ENCODE measurements around the gene C6orf132. TPM values are rescaled to one million over a fixed set of nuclear protein-coding genes. Genes with fewer than 3 reads are reported as not detected.

Gene C6orf132
- total and polyA plus RNA-seq, 2 of the 8 experiments (the other 6 are each of a cell fraction or from before 2014, with no cell fraction given): 31.5 to 64.0 TPM

DNA sequence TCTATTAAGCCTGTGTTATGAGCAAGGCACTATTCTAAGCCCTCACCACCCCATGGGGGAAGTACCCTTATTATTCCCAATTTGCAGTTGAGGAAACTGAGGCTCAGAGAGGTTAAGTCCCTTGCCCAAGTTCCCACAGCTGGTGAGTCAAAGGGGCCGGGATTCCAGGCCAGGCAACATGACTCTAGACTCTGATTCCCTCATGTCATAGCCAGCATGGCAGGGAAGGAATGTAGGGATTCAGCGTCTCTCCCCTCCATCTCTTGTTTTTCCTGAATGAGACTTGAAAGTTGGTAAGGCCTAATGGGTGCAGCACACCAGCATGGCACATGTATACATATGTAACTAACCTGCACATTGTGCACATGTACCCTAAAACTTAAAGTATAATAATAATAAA, 6.7 kb downstream of the C6orf132 start:
- 0 out of 2 replicates have a peak overlapping the region, but pooled peaks have one; percentile 51 for H2BK20ac ChIP-seq (ENCODE audit: low read length)
- H2BK15ac ChIP-seq (ENCODE audit: low read length): no peak overlapping the region
- peak overlapping the region in 1 of 2 experiments; percentile 84; a peak in 2 of 4 replicates for H3K4me2 ChIP-seq (ENCODE audit: insufficient read depth in 1 of 2, low read depth in 2 of 2, low read length in 2 of 2)
- H3K27ac ChIP-seq (ENCODE audit: low read depth, low read length): no peak overlapping the region
- H3K56ac ChIP-seq (replicated peaks; ENCODE audit: insufficient read length, low read depth, low read length): no peak overlapping the region
- peak overlapping the region; percentile 1; the same call in 1 of the 2 replicates for H2BK12ac ChIP-seq (ENCODE audit: low read depth, low read length)
- no peak overlapping the region for H2BK120ac ChIP-seq (replicated peaks; ENCODE audit: low read depth, low read length)
- FAIRE-seq (no peak), DNase-seq (ENCODE audit: low read depth in 1 of 2, low spot score in 2 of 2) (no peak)
- H3K18ac ChIP-seq (ENCODE audit: extremely low read depth, low read length): peak overlapping the region; percentile 81; the same call in 1 of the 2 replicates
- H2AK5ac ChIP-seq (ENCODE audit: low read depth, low read length): no peak overlapping the region
- peaks cover 12 to 21% of the 10 kb centered on the region in 2 experiments for H4K20me1 ChIP-seq (replicated peaks in 1 of 2; ENCODE audit: control insufficient read depth in 1 of 2, insufficient read depth in 2 of 2, low read length in 2 of 2)
- H3K79me2 ChIP-seq (ENCODE audit: control insufficient read depth in 1 of 2, insufficient read depth in 2 of 2, low read length in 2 of 2): peaks cover 4 to 63% of the 10 kb centered on the region in 2 experiments
- no peak overlapping the region for H3K14ac ChIP-seq (ENCODE audit: insufficient read length)
- no peak overlapping the region for H3K9ac ChIP-seq (replicated peaks in 1 of 4; ENCODE audit: extremely low read depth in 1 of 4, low read depth in 3 of 4, low read length in 3 of 4)
- ChIA-PET POLR2A (ENCODE audit: partially characterized antibody) (interaction anchor here (0.6 to 9.7 kb wide), 6 partner anchors 18 to 122 kb away, joined by 3 to 109 read pairs (median 8); no protein-coding TSS in a partner anchor), CTCF (ENCODE audit: partially characterized antibody) (interaction anchor here (1.1 to 12.4 kb wide), 11 partner anchors 12 to 83 kb away, joined by 3 to 123 read pairs (median 13); no protein-coding TSS in a partner anchor)
- no peak overlapping the region for H4K8ac ChIP-seq (ENCODE audit: extremely low read depth, insufficient read depth, low read length)
- peaks cover 10% of the 10 kb centered on the region for H3K79me1 ChIP-seq (ENCODE audit: low read depth, low read length)
- no peak overlapping the region for H2AFZ ChIP-seq (ENCODE audit: low read length)
- H3K4me3 ChIP-seq (ENCODE audit: extremely low read depth in 1 of 4, insufficient read depth in 2 of 4, low read depth in 3 of 4, low read length in 4 of 4): no peak overlapping the region
- 0 out of 2 replicates have a peak overlapping the region, but pooled peaks have one; percentile 76 for H2BK5ac ChIP-seq (ENCODE audit: low read depth, low read length)
- no peak overlapping the region for H3K23ac ChIP-seq (ENCODE audit: insufficient read length)
- H3K23me2 ChIP-seq (ENCODE audit: low read depth, low read length): no peaks in the 10 kb centered on the region
- H4K5ac ChIP-seq (ENCODE audit: insufficient read length, low read depth, low read length): no peak overlapping the region
- H4K91ac ChIP-seq (replicated peaks; ENCODE audit: insufficient read length, low read length): peak overlapping the region; percentile 79
- no peaks in the 10 kb centered on the region for H3K9me3 ChIP-seq (ENCODE audit: insufficient read depth in 2 of 2, low read depth in 1 of 2, low read length in 1 of 2)
- H3K4ac ChIP-seq (replicated peaks; ENCODE audit: insufficient read length, low read depth, low read length): no peak overlapping the region
- H3K4me1 ChIP-seq (replicated peaks in 1 of 4; ENCODE audit: control insufficient read depth in 3 of 4, insufficient read depth in 4 of 4, low read length in 3 of 4): peaks cover 23 to 57% (median 43%) of the 10 kb centered on the region in 4 experiments
- WGBS, 2 experiments (ENCODE audit: extremely low coverage in 1 of 2, insufficient coverage in 1 of 2, insufficient read length in 1 of 2, insufficient replicate concordance in 2 of 2, low coverage in 1 of 2, low lambda C conversion rate in 2 of 2, missing lambda C conversion rate in 1 of 2): 78% methylated on average over 2 of the region's 2 CpGs; no CpG with 5 or more reads in 1 of the 2 experiments
- H3K27me3 ChIP-seq (replicated peaks in 1 of 4; ENCODE audit: control insufficient read depth in 3 of 4, extremely low read depth in 1 of 4, insufficient read depth in 3 of 4, low read length in 3 of 4): no peaks in the 10 kb centered on the region
- peaks cover 2 to 9% (median 5%) of the 10 kb centered on the region in 4 experiments; a peak in 5 of 8 replicates for H3K36me3 ChIP-seq (ENCODE audit: control insufficient read depth in 2 of 4, insufficient read depth in 4 of 4, low read length in 3 of 4)
- TF ChIP-seq, protein P1, sequence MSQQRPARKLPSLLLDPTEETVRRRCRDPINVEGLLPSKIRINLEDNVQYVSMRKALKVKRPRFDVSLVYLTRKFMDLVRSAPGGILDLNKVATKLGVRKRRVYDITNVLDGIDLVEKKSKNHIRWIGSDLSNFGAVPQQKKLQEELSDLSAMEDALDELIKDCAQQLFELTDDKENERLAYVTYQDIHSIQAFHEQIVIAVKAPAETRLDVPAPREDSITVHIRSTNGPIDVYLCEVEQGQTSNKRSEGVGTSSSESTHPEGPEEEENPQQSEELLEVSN (IDR thresholded peaks at IDR 0.05): no peak
- TF ChIP-seq BACH1 (IDR thresholded peaks at IDR 0.05; ENCODE audit: low read length): no peak
- TF ChIP-seq JUND (IDR thresholded peaks at IDR 0.05; ENCODE audit: low read length): no peak
- TF ChIP-seq PHF8 (conservative IDR thresholded peaks at IDR 0.05; ENCODE audit: low read depth, low read length): no peak

All from H1 (cell line).